NCI-H460 (cell line): ENCODE data around the gene RFX2. TPM values are rescaled to one million over a fixed set of nuclear protein-coding genes. Genes with fewer than 3 reads are reported as not detected.
"Not testable (repeated sequence)": the region's sequence is repeated elsewhere in the genome, so short reads cannot be mapped to it uniquely, and the experiment has no call there.

Experiments
- DNase-seq: peaks from one replicate; pipeline ENCODE4 v3.0.0-alpha.2; 2016; ENCODE audit warnings: low read depth; ENCODE audit errors: extremely low read depth
- total RNA-seq: library from RNA; depleted of rRNA; stranded (reverse); fragments of >200 nt; shearing (Covaris generic); gene quantifications from 2 replicates; pipeline ENCODE4 v1.2.3, GENCODE V29; 2014

The RFX2 gene
- total RNA-seq, 1 experiment from 2014 or later, result 5.2 TPM

DNA sequence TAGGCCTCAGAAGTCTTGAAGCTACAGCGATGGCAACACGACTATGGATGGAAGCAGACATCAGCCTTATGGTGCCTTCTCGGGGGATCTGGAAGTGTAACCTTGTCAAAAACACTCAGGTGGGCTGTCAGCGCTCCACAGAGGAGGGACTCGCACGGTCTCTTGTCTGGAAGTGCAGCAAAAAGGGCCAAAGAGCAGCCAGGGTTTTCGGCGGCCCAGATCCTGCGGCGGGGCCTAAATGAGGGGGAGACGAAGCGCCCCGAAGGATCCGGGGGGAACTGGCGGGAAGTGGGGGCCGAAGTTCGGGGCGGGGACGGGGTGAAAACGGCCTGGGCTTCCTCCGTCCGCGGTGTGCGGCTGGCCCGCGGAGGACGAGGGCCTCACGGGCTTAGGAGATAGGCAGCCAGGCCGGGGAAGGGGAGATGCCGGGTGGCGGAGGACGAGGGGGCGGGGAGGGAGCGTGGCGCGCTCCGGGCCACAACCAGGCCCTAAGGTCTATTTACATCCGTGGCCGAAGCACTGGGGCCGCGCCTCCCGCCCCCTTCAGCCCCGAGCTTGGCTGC is 133.0 kb downstream of the RFX2 start:
- DNase-seq, result no peak

DNA sequence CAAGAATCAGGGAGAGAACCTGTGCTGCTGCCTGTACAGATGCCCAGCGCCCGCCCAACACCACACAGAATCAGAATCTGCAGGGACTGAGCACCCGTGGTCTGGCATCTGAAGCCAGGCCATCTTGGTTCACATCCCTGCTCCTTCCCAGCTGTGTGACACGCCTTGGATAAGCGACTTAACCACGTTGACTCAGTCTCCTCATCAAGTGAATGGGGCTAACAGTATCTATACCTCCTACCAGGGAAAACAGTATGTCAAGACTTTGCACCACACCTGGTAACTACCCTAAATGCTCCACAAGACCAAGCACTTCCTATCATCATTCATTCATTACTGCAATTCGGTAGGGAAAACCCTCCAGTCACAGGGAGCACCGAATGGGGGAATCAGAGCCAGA is 133.5 kb downstream of the RFX2 start:
- no peak for DNase-seq

DNA sequence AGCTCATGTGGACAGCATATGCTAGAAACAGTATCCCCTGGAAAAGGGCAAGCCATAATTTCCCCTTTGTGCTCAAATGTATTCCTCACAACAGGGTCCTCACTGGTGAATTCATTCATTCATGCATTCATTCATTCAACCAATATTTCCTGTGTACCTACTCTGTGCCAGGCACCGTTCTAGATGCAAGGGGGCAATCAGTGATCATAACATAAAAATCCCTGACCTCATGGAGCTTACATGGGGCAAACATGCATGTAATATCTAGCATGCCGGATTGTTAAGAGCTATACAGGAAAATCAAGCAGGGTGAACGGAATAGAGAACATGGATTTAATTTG is 134.9 kb downstream of the RFX2 start:
- no peak for DNase-seq

DNA sequence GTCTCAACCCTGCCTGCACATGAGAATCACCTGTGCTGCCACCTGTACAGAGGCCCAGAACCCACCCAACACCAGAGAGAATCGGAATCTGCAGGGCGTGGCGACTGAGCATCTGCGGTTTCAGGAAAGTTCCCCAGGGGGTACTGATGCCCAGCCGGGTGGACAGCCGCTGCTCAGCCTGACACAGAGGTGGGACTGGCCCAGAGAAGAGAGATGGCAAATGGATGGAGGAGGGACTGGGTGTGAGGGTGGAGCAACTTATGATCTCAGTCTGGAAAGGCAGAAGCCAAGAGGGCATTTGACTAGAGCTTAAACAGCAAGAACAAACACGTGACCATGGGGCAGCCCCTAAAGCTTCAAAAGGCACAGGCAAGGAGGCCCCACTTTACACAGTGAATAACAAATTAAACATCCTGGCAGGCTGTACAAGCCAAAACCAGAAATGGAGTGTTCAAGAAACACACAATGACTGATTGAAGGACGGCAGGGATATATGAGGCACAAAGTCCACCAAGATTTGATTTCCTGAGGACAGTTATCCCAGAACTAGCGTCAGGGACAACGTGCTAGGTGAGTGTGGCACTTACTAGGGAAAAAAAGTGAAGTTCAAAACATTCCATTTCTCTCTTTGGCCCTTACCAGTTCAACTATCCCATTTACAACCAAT is 135.4 kb downstream of the RFX2 start:
- DNase-seq, result no peak

DNA sequence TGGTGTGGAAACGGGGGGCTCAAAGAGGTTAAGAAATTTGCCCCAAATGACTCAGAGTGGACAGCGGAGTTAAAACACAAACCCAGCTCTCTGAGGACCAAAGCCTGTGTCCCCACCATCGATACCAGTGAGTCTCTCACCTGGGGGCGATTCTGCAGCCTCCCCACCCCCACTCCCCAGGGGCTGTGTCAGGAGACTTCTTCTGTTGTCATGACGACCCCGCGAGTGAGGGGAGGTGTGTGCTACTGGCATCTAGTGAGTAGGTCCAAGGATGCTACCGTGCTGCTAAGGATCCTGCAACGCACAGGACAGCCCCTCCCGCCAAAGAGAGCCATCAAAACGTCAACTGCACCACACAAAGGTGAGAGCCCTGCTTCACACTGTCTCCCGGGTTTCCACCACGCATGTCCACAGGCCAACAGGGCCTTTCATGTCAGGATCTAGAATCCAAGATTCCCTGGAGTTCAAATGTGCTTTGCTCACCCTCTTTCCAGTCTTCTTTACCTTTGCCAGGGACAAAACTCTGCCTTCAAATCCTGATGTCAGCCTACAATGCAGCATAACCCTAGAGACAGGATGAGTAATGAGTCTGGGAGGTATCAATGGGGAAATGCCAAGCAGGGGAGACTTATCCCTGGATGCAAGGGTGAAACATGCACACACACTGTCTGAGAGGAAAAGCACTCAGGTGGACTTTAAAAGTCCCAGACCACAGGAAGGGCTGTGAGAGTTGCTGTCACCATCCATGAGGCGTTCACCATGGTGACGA is 136.2 kb downstream of the RFX2 start:
- no peak for DNase-seq

DNA sequence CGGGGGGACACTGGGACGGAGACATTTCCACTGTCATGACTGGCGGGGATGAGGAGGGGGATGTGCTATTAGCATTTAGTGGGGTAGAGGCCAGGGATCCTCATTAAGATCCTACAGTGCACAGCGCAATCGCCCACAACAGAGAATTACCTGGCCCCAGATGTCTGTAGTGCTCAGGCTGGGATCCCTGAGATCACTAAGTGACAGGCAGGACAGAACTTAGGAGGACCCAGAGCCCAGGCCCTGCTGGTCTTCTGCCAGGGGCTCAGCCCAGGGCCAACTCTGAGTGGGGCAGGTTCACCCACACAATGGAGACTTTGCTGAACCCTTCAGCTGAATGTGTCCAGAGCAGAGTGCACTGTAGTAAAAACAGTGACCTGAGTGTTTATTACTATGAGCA is 136.9 kb downstream of the RFX2 start:
- no peak for DNase-seq

DNA sequence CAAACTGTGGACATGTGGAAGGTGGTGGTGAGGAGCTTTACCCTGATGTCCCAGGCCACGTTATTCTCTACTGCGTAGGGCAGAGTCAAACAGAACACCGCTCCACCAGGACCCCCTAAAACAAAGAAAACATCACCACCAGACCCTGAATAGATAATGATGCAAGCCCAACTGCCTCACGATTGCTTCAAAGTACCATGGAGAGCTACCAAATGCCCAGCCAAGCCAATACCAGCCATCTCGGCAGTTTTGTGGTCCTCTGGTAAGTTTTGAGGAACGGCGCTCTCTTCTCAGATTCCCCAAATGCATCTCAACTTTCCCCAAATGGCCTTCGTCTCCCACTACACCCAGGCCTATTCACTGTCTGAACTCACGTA is 138.0 kb downstream of the RFX2 start:
- no peak for DNase-seq

DNA sequence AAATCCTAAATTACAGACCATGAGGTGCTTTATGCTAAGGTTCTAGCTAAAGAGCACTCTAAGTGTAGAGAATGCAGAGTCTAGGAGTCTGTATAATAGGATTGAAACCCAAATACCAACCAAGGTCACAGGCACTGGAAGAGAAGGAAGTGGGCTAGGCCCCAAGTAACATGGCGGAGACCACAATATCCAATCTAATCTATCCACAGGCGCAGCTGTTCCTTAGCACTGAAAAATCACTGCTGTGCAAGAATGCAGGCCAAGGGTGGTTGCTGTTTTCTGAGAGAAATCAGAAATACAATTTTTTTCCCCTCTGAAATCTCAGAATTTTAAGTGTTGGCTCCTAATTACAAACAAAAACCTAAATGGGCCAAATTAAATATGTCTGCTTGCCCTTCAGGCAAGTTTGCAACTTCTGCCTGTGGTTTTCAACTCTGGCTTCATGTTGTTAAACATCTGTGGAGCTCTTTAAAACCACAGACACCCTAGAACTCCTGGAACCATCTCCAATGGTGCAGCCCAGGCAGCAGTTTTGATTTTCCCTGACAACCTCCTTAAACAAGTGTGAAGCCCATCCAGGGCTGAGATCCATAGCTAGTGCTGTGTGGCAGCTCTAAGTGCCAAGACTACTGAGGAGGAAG is 138.5 kb downstream of the RFX2 start:
- DNase-seq, result no peak

DNA sequence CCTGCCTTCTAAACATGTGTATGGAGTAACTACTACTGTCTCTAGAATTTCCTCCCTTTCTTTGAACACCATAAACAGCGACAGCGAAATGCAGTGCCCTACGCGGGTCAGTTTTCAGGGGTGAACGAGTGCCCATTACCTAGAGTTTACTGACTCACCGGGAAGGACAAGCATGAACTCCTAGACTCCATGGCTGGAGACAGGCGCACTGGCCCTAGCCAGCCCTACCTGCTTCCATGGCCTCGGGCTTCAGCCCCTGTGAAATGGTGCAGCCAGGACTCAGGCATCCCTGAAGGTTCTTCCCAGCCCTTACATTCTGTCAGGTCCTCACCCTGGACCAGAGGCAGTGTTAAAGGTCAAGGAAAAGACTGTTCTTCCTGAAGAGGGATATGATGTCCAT is 140.8 kb downstream of the RFX2 start:
- no peak for DNase-seq

DNA sequence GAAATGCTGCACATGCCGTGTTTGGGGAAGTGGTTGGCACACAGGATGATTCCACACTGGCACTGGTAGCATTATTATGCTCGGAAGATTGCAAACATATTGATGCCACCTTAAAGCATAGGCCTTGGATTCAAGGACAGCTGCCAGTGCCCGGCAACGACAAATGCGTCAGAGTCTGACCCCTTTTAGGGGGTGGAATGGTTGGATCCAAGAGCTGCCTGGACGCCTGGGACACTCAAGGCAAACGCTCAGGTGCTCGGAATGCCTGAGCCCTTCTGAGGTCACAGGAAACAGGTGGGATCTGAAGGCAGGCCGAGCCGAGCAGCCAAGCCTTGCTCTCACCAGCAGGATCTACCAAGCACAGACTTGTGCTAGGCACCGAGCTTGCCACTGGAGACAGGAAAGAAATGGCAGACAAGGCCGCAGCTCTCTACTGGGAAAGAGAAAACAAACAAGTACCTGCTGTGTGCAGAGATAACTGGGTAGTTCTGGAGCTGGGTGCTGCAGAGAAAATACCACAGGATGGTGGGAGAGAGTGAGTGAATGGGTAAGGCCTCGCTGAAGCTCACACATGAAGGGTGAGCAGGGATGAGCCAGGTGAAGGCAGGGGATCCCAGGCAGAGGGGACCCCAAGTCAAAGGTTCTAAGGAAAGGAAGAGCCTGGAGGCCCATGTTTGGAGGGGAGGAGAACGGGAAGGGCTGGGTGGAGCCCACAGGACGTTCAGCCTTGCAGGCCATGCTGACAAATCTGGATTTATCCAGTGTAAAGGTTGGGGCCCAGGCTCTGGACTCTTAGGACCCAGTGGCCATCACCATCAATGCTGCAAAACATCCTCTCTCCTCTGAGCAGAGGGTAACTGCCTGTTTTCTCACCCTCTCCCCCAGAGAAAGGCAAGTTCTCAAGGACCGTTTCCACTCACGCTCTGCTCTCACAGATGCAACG is 141.6 kb downstream of the RFX2 start:
- DNase-seq, result no peak

DNA sequence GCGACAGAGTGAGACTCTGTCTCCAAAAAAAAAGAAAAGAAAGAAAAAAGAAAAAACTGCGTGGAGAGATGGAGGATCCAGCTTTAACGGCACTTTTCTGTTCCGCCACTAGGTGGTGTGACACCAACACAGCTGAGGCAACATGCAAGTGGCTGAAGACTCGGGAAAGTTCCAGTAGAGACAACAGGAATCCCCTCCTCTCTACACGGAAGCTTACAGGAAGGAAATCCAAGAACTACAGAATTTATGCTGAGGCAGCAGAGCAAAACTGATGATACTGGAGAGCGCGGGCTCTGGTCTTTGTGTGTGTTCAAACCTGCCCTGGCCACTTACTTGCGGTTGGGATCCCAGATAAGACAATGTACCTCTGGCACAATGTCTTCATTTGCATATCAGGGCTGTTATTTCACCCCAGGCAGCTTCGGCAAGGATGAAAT is 142.3 kb downstream of the RFX2 start:
- peak; percentile 40 for DNase-seq

DNA sequence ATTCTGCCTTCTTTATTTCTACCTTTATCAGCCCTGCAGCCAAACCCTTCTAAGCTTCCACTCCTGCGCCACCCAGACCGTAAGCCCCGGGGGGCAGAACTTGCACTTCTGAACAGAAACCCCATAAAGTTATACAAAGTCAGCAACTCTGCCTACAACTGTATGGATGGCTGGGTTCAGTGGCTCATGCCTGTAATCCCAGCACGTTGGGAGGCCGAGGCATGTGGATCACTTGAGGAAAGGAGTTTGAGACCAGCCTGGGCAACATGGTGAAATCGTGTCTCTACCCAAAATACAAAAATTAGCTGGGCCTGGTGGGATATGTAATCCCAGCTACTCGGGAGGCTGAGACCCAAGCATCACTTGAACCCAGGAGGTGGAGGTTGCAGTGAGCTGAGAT is 142.7 kb downstream of the RFX2 start:
- DNase-seq, result no peak

DNA sequence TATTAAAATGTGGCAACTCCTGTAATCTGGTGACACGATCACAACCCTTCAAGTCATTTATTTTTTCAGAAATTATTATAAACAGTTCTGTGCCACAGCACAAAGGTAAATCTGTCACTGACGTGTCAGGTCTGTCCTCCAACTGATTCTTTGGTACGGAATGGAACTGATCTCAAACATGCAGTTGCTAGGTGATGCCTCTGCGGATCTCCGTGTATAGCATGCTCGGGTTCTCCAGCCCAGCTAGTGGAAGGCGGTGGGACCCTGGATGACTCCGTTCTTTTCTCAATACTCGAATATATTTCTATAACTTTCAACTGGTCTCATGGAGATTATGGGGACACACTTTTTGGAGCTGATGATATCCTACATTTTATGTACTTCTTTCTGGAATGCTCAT is 143.4 kb downstream of the RFX2 start:
- DNase-seq, result no peak

DNA sequence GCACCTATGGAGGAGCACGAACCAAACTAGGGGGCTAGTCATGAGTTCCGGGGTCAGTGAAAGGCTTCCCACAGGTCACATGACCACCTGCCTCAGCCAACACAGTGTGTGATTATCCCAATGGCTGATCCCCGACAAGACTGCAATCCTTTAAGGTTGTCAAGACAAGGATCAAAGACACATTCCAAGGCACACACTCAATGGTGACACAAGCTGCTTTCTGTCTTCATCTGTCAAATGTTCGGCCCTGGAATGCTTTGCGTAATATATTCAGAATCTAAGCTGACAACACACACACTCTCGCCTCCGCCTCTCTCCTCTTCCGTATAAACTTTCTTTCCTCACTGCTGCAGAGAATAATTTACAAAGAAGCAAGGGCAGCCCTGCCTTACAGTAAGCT is 144.1 kb downstream of the RFX2 start:
- no peak for DNase-seq

DNA sequence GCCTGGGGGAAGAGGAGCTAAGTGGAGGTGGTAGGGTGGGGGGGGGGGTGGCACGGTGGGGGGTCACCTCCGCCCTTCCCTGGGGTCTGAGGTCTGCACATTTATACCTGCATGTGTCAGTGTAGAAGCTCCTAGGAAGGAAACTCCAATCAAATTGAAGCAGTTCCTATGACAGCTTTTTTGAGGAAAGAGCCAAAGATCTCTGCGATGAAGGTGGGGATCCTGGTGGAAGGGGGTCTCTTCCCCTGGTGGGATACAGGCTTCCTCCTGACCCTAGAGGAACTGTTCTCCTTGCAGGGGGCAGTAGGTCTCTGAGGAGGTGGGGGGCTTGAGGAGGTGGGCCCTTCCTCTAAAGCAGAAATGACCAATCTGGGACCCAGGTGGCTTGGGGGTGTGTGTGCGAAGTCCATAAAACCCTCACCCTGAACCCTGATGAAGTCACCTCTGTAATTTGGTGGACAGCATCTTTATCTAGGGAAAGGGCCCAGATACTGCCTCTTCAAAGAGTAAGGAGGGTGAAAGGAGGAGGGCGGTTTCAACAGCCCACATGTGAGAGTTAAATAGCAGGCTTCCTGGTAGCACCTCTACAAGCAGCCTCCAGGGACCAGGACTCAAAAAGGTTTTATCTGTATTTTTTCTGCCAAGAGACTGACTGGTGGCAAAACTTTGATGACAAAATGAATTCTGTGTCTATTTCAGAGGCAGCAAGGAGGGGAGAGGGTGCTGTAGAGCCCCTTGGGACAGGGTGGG is 145.3 kb downstream of the RFX2 start:
- DNase-seq, result no peak

DNA sequence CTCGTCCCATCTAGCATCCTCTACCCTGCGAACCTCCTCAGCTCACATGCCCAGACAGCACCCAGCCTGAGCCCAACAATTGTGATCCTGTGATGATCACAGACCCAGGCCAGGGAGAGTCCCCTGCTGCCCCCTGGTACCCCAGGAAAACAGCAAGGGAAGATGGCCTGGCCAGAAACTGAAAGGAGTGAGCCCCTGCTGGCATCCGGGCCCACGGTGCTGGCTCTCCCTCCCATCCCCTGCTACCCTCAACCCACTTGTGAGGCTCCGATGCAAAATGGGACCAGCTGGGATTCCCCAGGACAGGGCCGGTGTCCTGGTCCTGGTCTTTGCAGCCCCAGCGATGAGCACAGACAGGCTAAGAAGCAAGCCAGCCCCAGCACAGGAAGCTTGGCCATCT is 146.4 kb downstream of the RFX2 start:
- DNase-seq, result no peak

DNA sequence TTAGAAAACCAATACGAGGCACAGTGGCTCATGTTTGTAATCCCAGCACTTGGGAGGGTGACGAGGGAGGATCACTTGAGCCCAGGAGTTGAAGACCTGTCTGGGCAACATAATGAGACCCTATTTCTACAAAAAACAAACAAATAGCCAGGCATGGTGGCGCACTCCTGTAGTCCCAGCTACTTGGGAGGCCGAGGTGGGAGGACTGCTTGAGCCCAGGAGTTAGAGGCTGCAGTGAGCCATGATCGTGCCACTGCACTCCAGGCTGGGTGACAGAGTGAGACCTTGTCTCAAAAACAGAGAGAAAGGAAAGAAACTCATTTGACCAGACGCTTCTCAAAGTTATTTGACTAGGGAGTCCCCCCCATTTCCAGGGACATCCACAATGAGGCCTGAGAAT is 147.0 kb downstream of the RFX2 start:
- DNase-seq, result not testable (repeated sequence)

DNA sequence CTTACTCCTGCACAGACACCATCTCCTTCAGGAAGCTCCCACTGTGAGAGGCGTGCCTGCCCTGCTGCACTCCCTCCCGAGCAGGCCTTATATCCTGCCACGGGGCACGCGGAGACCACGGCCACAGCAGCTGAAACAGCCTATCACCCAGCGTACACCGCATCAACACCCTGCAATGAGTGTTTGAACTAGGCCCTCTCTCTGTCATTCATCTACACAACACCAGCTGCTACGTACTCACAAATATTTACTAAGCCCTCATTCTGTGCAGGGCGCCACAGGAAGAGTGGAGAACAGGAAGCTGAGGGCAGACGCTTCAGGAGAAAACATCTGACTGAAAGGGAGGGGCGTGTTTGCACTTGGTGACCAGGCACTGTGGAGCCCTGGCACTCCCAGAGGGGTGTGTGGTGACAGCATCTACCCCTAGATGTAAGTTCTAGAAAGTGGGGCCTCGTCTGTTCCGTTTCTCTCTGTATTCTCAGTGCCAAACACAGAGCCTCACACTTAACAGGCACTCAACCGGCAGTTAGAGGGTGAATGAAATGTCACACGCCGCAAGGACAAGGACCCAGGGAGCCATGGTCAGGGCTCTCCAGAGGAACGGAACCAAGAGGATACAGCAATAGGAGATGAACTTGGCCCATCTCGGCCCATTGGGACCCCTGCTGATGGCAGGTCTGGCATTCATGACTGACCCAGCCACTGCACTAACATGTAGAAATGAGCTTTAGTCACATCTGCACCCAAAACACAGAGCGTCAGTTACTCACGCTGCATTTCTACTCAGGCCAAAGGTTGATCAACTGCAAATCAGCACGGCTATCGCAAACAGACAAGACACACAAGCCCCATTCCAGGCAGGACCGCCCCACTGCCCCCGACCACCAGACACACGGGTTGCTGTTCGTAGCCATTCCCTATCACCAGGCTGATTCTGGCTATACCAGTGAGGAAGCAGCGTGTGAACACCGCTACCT is 148.0 kb downstream of the RFX2 start:
- no peak for DNase-seq

DNA sequence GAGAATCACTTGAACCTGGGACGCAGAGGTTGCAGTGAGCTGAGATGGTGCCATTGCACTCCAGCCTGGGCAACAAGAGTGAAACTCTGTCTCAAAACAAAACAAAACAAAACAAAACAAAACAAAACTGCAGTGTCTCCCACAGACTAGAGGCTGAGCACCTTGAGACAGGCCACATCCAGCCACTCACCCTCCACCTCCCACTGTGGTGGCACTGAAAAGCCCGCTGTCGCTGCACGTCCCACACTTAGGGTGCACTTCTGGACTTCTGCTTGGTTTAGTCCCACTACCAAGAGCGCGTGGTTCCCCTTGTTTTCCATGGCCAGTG is 148.7 kb downstream of the RFX2 start:
- DNase-seq, result not testable (repeated sequence)
